IPS-15b (cell line): ENCODE measurements around the gene DGKG.

Experiments
- H3K27me3 ChIP-seq: one replicate; pipeline ENCODE4 v1.6.1; 2013; ENCODE audit warnings: low read length; ENCODE audit not compliant: control insufficient read depth, insufficient read depth
- H3K36me3 ChIP-seq: one replicate; pipeline ENCODE4 v1.6.1; 2013; ENCODE audit warnings: low read length; ENCODE audit not compliant: control insufficient read depth, insufficient read depth
- H3K4me1 ChIP-seq: one replicate; pipeline ENCODE4 v1.6.1; 2013; ENCODE audit warnings: mild to moderate bottlenecking, low read length; ENCODE audit not compliant: control insufficient read depth, insufficient read depth
- H3K4me3 ChIP-seq: one replicate; pipeline ENCODE4 v1.5.1; 2013; ENCODE audit warnings: low read depth, low read length
- H3K9ac ChIP-seq: one replicate; pipeline ENCODE4 v1.6.1; 2013; ENCODE audit warnings: low read depth, mild to moderate bottlenecking, low read length
- H3K9me3 ChIP-seq: one replicate; pipeline ENCODE4 v1.6.1; 2013; ENCODE audit warnings: mild to moderate bottlenecking, low read length; ENCODE audit not compliant: control insufficient read depth, insufficient read depth

The DGKG gene

DNA sequence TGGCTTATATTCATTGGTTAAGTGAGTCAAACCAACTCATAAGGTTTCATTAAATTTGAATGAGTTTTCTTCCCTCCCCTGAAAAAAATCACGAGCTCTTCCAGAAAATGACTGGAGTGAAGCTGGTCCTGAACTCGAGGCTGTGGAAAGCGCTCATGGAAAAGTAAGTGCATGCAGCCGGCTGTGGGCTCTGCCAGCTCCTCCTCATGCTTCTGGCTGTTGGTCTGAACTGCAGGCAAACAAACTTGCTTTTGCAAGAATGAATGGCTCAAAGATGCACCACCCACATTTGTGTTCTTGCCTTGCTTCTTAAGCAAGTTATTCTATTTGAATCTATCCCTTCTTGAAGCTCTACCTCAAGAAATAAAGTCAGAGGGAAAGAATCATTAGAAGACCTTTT lies 259.3 kb downstream of the DGKG start:
- no peaks in the 10 kb centered on the region for H3K9me3 ChIP-seq
- no peak overlapping the region for H3K9ac ChIP-seq
- no peaks in the 10 kb centered on the region for H3K36me3 ChIP-seq
- H3K4me1 ChIP-seq: peaks cover 20% of the 10 kb centered on the region
- H3K4me3 ChIP-seq: no peak overlapping the region
- H3K27me3 ChIP-seq: peaks cover 89% of the 10 kb centered on the region

DNA sequence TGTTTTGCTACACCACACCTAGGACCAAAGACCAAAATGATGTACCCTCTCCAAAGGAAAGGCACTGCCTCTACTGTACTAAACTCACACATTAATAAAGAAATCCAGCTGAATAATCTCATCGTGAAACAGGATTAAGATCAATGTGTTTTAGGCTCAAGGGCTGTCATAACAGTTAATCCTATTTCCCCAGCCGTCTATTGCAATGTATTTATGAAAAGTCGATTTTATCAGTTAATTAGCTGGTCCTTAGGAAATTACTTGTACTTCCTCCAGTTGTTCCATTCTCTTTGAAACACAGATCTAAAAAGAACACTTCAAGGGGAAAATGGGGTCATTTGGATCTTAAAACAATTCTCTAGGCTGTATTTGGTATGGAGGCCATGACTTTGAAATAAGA lies 261.6 kb downstream of the DGKG start:
- Histone ChIP-seq H3K4me3 (no peak overlapping the region), H3K27me3 (peaks cover 87% of the 10 kb centered on the region), H3K4me1 (peaks cover 34% of the 10 kb centered on the region), H3K9ac (no peak overlapping the region), H3K36me3 (no peaks in the 10 kb centered on the region), H3K9me3 (no peaks in the 10 kb centered on the region)

DNA sequence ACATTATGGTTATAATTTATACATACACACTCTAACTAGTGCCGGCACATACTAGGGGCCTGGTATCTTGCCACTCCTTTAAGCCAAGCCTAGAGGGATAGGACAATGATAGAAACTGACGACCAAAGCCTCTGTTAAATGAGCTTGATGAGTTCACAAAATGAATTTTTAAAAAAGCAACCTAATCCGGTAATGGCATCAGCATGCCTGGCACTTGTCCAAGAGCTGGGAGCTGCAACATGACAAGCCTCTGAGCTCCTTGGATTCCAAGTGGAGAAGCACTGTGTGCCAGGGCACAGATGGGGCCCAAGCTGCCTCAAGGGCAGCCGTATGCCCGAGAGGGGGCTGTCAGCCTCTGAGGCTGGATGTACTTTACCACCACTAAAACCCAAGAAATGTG lies 262.9 kb downstream of the DGKG start:
- no peak overlapping the region for H3K9ac ChIP-seq
- no peaks in the 10 kb centered on the region for H3K9me3 ChIP-seq
- peaks cover 35% of the 10 kb centered on the region for H3K4me1 ChIP-seq
- H3K27me3 ChIP-seq: peaks cover 84% of the 10 kb centered on the region
- H3K4me3 ChIP-seq: no peak overlapping the region
- no peaks in the 10 kb centered on the region for H3K36me3 ChIP-seq

DNA sequence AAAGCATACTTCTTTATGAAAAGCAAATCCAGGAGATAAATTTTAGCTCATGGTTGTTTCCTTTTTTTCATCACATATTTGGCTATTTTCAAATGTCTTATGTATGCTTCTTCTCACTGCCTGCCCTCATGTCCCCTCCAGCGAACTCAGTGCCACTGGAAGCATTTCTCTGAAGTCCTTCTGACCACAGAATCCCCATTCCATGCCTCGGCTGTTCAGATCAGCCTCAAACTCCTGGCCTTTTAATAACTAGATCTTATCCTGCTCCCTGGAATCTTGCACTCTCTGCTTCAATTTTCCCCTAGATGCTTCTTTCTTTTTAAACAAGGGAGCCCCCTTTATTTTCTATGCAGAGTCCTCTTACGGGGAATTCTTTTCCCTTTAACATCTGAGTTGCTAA lies 263.3 kb downstream of the DGKG start:
- H3K36me3 ChIP-seq: no peaks in the 10 kb centered on the region
- H3K9ac ChIP-seq: no peak overlapping the region
- peaks cover 83% of the 10 kb centered on the region for H3K27me3 ChIP-seq
- no peak overlapping the region for H3K4me3 ChIP-seq
- H3K9me3 ChIP-seq: no peaks in the 10 kb centered on the region
- H3K4me1 ChIP-seq: peaks cover 35% of the 10 kb centered on the region

DNA sequence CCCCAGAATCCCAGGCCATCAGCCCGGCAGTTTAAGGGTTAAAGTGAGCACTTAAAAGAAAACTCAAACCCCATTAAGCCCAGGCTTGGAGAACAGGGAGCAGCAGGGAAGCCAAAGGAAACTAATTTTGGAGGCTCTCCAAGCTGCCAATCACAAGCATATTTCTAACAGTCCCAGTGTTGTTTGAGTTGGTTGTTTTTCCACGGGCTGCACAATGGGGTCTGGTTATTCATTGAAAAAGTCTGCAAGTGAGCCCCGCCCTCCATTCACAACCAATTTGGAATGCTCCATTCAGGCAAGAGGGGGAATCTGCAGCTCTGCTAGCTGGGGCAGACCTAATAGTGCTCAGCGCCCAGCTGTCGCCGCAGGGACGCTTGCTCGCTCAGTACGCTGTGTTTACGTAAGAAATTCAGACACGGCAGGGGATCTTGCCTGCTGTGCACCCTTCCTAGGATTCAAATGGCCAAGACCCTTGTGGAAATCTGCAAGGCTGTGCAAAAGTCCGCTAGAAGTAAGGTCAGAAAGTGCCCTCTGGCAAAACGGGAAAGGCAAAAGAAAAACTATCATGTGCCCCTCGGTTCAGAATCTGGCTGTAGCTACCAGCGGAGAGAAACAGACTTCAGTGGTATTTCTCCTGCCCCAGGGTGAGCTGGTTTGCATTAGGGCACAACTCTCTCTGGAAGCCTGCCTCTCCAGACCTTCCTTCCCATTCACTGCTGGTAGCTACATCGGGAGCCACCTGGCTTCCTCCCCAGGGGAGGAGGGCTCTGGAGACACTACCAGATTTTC lies 264.2 kb downstream of the DGKG start:
- peaks cover 74% of the 10 kb centered on the region for H3K27me3 ChIP-seq
- no peaks in the 10 kb centered on the region for H3K36me3 ChIP-seq
- H3K9me3 ChIP-seq: no peaks in the 10 kb centered on the region
- H3K4me3 ChIP-seq: peak overlapping the region; percentile 53
- no peak overlapping the region for H3K9ac ChIP-seq
- H3K4me1 ChIP-seq: peaks cover 38% of the 10 kb centered on the region

DNA sequence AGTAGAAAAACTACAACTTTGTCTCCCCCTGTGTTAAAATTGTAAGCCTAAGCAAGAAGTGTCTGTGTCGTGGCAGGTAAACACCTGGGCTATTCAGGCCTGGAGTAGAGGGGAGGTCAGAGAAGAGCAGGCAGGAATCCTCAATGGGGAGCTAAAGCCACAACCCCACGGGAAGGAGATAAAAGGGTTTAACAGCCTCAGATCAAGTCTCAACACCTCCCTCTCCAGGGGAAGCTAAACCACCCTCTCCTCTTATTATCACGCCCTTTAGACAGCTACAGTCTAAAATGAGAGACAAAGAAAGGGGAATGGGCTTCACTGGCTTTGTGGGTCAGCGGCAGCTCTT lies 264.7 kb downstream of the DGKG start:
- H3K27me3 ChIP-seq: peaks cover 69% of the 10 kb centered on the region
- H3K9ac ChIP-seq: no peak overlapping the region
- peaks cover 39% of the 10 kb centered on the region for H3K4me1 ChIP-seq
- no peaks in the 10 kb centered on the region for H3K9me3 ChIP-seq
- no peaks in the 10 kb centered on the region for H3K36me3 ChIP-seq
- peak overlapping the region; percentile 53 for H3K4me3 ChIP-seq
